ENCODE measurements around the gene FXYD3. TPM values are rescaled to one million over a fixed set of nuclear protein-coding genes. Genes with fewer than 3 reads are reported as not detected.

The FXYD3 gene
- total and polyA plus RNA-seq, 2 of the 13 experiments (the other 11 are each of a cell fraction or from before 2014, with no cell fraction given) = 4.9 TPM; not detected in 1

- TF ChIP-seq HNF4A (CRISPR knock-in tag; IDR thresholded peaks at IDR 0.05) (peak; percentile 84), ZNF20 (CRISPR knock-in tag; IDR thresholded peaks at IDR 0.05) (0 out of 2 replicates have a peak, but pooled peaks have one; percentile 58), SNAI1 (CRISPR knock-in tag; IDR thresholded peaks at IDR 0.05; ENCODE audit: borderline replicate concordance) (peak; percentile 92; the same call in 1 of the 2 replicates), ZBTB42 (CRISPR knock-in tag; IDR thresholded peaks at IDR 0.05) (0 out of 2 replicates have a peak, but pooled peaks have one; percentile 29), SALL1 (CRISPR knock-in tag; IDR thresholded peaks at IDR 0.05) (peak; percentile 77), ZBTB38 (CRISPR knock-in tag; IDR thresholded peaks at IDR 0.05) (peak; percentile 46; the same call in 1 of the 2 replicates), MAX (IDR thresholded peaks at IDR 0.05) (peak; percentile 35), ZNF577 (CRISPR knock-in tag; IDR thresholded peaks at IDR 0.05; ENCODE audit: borderline replicate concordance, low read depth) (no peak), ZNF430 (CRISPR knock-in tag; IDR thresholded peaks at IDR 0.05) (no peak), SPEN (CRISPR knock-in tag; IDR thresholded peaks at IDR 0.05; ENCODE audit: low read depth) (peak; percentile 46), MYC (CRISPR knock-in tag; IDR thresholded peaks at IDR 0.05; ENCODE audit: borderline replicate concordance) (peak; percentile 51; the same call in 1 of the 2 replicates), MEF2D (CRISPR knock-in tag; IDR thresholded peaks at IDR 0.05) (peak; percentile 100), SAFB2 (CRISPR knock-in tag; IDR thresholded peaks at IDR 0.05; ENCODE audit: borderline replicate concordance, low read depth) (no peak), POGZ (CRISPR knock-in tag; IDR thresholded peaks at IDR 0.05) (0 out of 2 replicates have a peak, but pooled peaks have one; percentile 31), PHF21A (CRISPR knock-in tag; IDR thresholded peaks at IDR 0.05) (peak; percentile 94), SP2 (CRISPR knock-in tag; IDR thresholded peaks at IDR 0.05) (no peak), ARNTL (CRISPR knock-in tag; IDR thresholded peaks at IDR 0.05) (0 out of 2 replicates have a peak, but pooled peaks have one; percentile 49), DPF2 (CRISPR knock-in tag; IDR thresholded peaks at IDR 0.05; ENCODE audit: borderline replicate concordance, low read depth) (no peak), POGK (CRISPR knock-in tag; conservative IDR thresholded peaks at IDR 0.05) (no peak), ESRRA (CRISPR knock-in tag; IDR thresholded peaks at IDR 0.05; ENCODE audit: low read depth) (peak; percentile 78; the same call in 1 of the 2 replicates), SRF (IDR thresholded peaks at IDR 0.05; ENCODE audit: low read depth, low read length) (no peak), KDM3A (CRISPR knock-in tag; IDR thresholded peaks at IDR 0.05; ENCODE audit: low read depth) (no peak), ZNF652 (CRISPR knock-in tag; IDR thresholded peaks at IDR 0.05; ENCODE audit: borderline replicate concordance, low read depth) (peak; percentile 46; the same call in 1 of the 2 replicates), SKIL (CRISPR knock-in tag; IDR thresholded peaks at IDR 0.05; ENCODE audit: borderline replicate concordance) (peak; percentile 89), KDM5B (CRISPR knock-in tag; IDR thresholded peaks at IDR 0.05; ENCODE audit: borderline replicate concordance) (peak; percentile 53; the same call in 1 of the 2 replicates), MIXL1 (CRISPR knock-in tag; IDR thresholded peaks at IDR 0.05) (peak; percentile 68), ZMYM4 (CRISPR knock-in tag; IDR thresholded peaks at IDR 0.05) (no peak)
Measured at GRCh38 chr19:35130761-35131720, 15.4 kb downstream of the FXYD3 start (continued).
